PFSK-1 (cell line): ENCODE results near the gene ZXDC.

Experiments used
- FOXP2 ChIP-seq: optimal IDR thresholded peaks from 2 replicates; pipeline ENCODE3; 2011; ENCODE audit warnings: borderline replicate concordance, control low read depth, inconsistent platforms; ENCODE audit not compliant: insufficient read depth; ENCODE audit errors: extremely low read length, extremely low read depth
- POLR2AphosphoS5 ChIP-seq: IDR thresholded peaks from 2 replicates; pipeline ENCODE4 v1.6.1; 2012; ENCODE audit warnings: low read depth, mild to moderate bottlenecking, control low read depth, low read length, moderate library complexity
- SIN3A ChIP-seq: IDR thresholded peaks from 2 replicates; pipeline ENCODE4 v1.6.1; 2012; ENCODE audit warnings: mild to moderate bottlenecking, low read length, moderate library complexity, borderline replicate concordance; ENCODE audit not compliant: insufficient read depth
- TAF1 ChIP-seq: IDR thresholded peaks from 2 replicates; pipeline ENCODE4 v1.6.1; 2012; ENCODE audit warnings: low read length, control low read depth, borderline replicate concordance; ENCODE audit not compliant: insufficient read depth
- TF ChIP-seq, protein P1 (sequence below), 2 experiments: IDR thresholded peaks; 2 replicates each; pipeline versions ENCODE4 v1.6.1 to v1.8.0; 2011 to 2012; ENCODE audit warnings: low read depth in 2 of 2, low read length in 2 of 2, control low read depth in 1 of 2, inconsistent platforms in 1 of 2, mild to moderate bottlenecking in 1 of 2, moderate library complexity in 1 of 2; ENCODE audit not compliant: insufficient read depth in 1 of 2

The ZXDC gene

DNA sequence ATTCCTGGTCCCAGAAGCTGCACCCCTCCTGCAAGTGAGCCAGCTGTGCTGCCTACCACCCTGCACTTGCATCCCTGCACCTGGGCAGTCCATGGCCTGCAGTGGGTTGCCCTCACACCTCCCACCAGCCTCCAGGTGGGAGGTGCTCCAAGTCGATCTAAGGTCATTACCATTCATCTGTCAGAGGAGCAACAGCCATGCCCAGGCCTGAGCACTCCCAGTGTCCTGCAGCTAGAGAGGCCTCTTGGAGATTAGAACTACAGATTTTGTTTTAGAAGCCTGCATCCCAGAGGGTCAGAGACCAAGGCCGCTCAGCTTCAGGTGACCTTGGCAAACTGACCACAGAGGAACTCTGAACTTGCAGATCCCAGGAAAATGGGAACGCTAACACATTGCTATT is 9.0 kb upstream of the ZXDC start:
- TF ChIP-seq FOXP2 (no peak), TAF1 (no peak), POLR2AphosphoS5 (no peak), SIN3A (no peak)
- TF ChIP-seq, protein P1, sequence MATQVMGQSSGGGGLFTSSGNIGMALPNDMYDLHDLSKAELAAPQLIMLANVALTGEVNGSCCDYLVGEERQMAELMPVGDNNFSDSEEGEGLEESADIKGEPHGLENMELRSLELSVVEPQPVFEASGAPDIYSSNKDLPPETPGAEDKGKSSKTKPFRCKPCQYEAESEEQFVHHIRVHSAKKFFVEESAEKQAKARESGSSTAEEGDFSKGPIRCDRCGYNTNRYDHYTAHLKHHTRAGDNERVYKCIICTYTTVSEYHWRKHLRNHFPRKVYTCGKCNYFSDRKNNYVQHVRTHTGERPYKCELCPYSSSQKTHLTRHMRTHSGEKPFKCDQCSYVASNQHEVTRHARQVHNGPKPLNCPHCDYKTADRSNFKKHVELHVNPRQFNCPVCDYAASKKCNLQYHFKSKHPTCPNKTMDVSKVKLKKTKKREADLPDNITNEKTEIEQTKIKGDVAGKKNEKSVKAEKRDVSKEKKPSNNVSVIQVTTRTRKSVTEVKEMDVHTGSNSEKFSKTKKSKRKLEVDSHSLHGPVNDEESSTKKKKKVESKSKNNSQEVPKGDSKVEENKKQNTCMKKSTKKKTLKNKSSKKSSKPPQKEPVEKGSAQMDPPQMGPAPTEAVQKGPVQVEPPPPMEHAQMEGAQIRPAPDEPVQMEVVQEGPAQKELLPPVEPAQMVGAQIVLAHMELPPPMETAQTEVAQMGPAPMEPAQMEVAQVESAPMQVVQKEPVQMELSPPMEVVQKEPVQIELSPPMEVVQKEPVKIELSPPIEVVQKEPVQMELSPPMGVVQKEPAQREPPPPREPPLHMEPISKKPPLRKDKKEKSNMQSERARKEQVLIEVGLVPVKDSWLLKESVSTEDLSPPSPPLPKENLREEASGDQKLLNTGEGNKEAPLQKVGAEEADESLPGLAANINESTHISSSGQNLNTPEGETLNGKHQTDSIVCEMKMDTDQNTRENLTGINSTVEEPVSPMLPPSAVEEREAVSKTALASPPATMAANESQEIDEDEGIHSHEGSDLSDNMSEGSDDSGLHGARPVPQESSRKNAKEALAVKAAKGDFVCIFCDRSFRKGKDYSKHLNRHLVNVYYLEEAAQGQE (IDR thresholded peaks at IDR 0.05; ENCODE audit: insufficient read depth in 1 of 2, low read depth in 2 of 2, low read length in 2 of 2) = no peak

DNA sequence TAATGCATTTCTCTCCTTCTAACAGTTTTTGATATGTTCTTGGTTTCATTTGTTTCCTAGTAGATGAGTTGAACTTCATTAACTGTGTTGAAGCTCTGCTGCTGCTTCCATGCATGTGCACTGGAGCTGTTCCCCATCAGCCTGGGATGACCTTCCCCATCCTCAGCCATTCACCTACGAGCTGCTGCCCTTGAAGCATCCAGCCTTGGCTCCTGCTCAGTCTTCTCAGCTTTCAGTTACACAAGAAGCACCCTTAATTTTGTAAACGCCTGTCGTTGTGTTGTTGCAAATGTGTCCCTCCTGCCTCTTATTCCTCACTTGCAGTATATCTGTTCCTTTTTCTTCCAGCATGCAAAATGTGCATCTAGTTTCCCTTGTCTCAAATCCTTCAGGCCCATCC is 8.5 kb upstream of the ZXDC start:
- no peak for TF ChIP-seq FOXP2
- no peak for TF ChIP-seq TAF1

DNA sequence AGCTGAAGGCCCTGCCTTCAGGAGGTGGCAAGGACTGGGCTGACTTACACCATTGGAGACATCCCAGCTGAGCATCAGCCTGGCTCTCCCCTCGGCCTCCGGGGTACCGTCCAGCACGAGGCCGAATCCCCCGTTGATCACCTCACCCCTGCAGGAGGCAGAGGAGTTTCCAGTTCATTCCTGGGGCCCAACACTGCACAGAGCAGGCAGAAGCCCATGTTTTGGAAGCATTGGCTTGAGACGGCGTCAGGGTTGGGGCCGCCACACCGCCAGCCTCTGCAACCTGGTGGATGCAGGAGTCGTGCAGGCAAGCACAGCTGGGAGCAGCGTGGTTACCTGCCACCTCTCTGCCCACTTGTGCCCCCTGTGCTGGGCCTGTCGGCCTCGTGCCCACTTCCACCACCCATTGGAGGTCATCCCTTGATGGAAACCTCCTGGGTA is 7.7 kb upstream of the ZXDC start:
- TF ChIP-seq TAF1 = no peak
- TF ChIP-seq SIN3A = no peak
- TF ChIP-seq, protein P1 (IDR thresholded peaks at IDR 0.05; ENCODE audit: insufficient read depth in 1 of 2, low read depth in 2 of 2, low read length in 2 of 2) = no peak
- TF ChIP-seq FOXP2 = no peak
- TF ChIP-seq POLR2AphosphoS5 = no peak

DNA sequence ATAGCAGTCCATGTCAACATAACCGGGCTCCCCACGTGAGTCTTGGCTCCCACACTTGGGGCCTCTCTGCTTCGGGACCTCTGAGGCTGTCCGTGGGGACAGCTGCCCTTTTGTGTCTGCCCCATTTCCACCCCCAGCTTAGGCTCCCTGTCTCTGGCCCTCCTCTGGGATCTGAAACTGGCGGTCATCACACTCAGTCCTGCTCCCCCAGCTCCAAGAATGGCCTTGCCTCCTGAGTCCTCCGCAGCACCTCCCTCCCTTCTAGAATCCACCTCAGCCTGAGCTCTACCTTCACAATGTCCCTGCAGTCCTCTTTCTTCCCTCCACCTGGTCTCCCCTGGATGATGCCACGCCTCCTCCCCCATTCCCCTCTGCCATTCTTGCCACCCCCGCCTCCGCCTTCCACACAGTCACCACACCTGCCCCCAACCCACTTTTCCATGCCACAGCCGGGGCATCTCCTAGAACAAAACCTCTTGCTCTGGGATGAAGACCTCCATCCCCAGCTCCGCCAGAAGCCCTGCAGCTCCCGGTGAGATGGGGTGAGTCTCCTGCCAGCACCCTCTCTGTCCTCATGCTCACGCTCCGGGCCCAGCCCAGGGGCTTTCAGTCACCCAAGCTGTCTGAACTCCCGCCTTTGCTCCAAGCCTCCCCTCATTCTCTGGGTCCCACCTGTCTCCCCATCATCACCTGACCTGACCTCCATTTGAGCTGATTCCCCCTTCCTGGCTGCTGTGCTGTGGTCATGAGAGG is 7.0 kb upstream of the ZXDC start:
- TF ChIP-seq POLR2AphosphoS5 (no peak), TAF1 (no peak), FOXP2 (no peak), SIN3A (no peak)
- TF ChIP-seq, protein P1 (IDR thresholded peaks at IDR 0.05; ENCODE audit: insufficient read depth in 1 of 2, low read depth in 2 of 2, low read length in 2 of 2) = no peak

DNA sequence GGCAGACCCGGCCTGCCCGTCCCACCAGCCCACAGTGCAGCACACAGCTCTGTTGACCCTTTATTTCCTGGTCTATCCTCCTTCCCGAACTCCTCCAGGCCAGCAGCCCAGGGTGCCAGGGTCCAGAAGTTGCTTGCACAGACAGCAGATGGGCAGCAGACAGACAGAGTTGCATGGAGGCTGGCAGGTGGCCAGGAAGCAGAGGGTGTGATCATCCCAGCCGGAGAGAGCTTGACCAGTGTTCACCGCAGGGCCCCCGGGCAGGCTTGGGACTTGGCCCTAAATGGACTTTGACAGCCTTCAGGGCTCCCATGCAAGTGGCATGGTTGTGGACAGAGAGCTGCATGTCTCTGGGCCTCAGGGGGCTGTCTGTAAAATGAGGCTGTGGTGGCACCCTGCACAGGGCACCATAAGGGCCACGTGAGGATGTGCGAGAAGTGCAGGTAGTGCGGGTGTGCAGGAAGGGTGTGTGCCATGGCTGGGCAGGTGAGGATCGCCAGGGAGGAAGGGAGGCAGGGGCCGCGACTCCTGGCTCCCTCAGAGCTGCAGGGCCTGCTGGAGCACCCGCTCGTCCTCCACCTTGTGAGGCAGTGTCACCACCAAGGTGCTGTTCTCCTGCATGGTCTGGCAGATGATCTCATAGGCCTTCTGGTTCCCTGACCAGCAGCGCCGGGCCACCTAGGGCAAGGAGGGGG is 6.3 kb upstream of the ZXDC start:
- TF ChIP-seq FOXP2 (no peak), TAF1 (no peak)

DNA sequence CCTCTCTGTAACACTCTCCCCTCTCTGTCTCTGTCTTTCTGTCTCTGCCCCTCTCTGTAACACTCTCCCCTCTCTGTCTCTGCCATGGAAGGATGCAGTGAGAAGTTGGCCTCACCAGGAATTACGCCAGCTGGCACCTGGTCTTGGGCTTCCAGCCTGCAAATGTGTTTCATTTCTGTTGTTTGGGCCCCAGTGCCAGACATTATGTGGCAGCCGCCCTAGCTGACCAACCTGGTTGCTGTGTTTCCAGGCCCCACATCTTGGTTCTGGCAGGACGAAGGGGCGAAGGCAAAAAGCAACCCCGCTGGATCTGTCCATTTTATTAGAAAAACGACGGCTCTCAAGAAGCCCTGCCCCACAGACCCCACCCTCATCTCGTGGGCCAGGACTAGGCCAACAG is 5.2 kb upstream of the ZXDC start:
- TF ChIP-seq, protein P1 (IDR thresholded peaks at IDR 0.05; ENCODE audit: insufficient read depth in 1 of 2, low read depth in 2 of 2, low read length in 2 of 2) = no peak
- TF ChIP-seq POLR2AphosphoS5 = no peak
- no peak for TF ChIP-seq FOXP2
- no peak for TF ChIP-seq TAF1
- TF ChIP-seq SIN3A = no peak
